Mononuclear cell (primary cell): ENCODE results near the gene PTPRN2. TPM values are rescaled to one million over a fixed set of nuclear protein-coding genes. Genes with fewer than 3 reads are reported as not detected.

Source experiments
- H3K27me3 ChIP-seq: 2 replicates; pipeline ENCODE4 v1.6.0; 2011; ENCODE audit warnings: low read length, control low read depth; ENCODE audit not compliant: insufficient read depth
- H3K4me1 ChIP-seq: 2 replicates; pipeline ENCODE4 v1.5.1; 2011; ENCODE audit warnings: mild to moderate bottlenecking, low read length, control low read depth; ENCODE audit not compliant: insufficient read depth
- H3K4me3 ChIP-seq: 2 replicates; pipeline ENCODE4 v1.5.1; 2011; ENCODE audit warnings: mild to moderate bottlenecking, low read length, moderate library complexity
- H3K9me3 ChIP-seq: 2 replicates; pipeline ENCODE4 v1.5.1; 2011; ENCODE audit warnings: low read depth, mild to moderate bottlenecking, control low read depth, low read length
- total RNA-seq: library from RNA; depleted of rRNA; stranded (reverse); fragments of >200 nt; gene quantifications from one replicate; pipeline ENCODE4 v1.2.3, GENCODE V29; 2012

Gene PTPRN2
- total RNA-seq, 1 donor: 0.31 TPM

- Histone ChIP-seq H3K9me3 (no peaks in the 10 kb centered on the region), H3K4me1 (no peaks in the 10 kb centered on the region), H3K4me3 (no peak overlapping the region), H3K27me3 (no peaks in the 10 kb centered on the region)
Measured at GRCh38 chr7:157774495-157774894, 813.1 kb downstream of the PTPRN2 start.

- Histone ChIP-seq H3K4me3 (no peak overlapping the region), H3K27me3 (no peaks in the 10 kb centered on the region), H3K4me1 (no peaks in the 10 kb centered on the region), H3K9me3 (no peaks in the 10 kb centered on the region)
Measured at GRCh38 chr7:157773361-157773760, 814.3 kb downstream of the PTPRN2 start.

GRCh38 chr7:157772486-157773130, 815.0 kb downstream of the PTPRN2 start:
- Histone ChIP-seq H3K9me3 (no peaks in the 10 kb centered on the region), H3K4me3 (no peak overlapping the region), H3K4me1 (no peaks in the 10 kb centered on the region), H3K27me3 (no peaks in the 10 kb centered on the region)

GRCh38 chr7:157771689-157772088, 815.9 kb downstream of the PTPRN2 start:
- Histone ChIP-seq H3K4me1 (no peaks in the 10 kb centered on the region), H3K9me3 (no peaks in the 10 kb centered on the region), H3K27me3 (no peaks in the 10 kb centered on the region), H3K4me3 (no peak overlapping the region)

GRCh38 chr7:157770716-157771320, 816.8 kb downstream of the PTPRN2 start:
- no peak overlapping the region for H3K4me3 ChIP-seq
- H3K27me3 ChIP-seq: no peaks in the 10 kb centered on the region
- H3K9me3 ChIP-seq: no peaks in the 10 kb centered on the region
- no peaks in the 10 kb centered on the region for H3K4me1 ChIP-seq

- Histone ChIP-seq H3K4me1 (no peaks in the 10 kb centered on the region), H3K27me3 (no peaks in the 10 kb centered on the region), H3K9me3 (no peaks in the 10 kb centered on the region), H3K4me3 (no peak overlapping the region)
Measured at GRCh38 chr7:157769526-157770215, 818.0 kb downstream of the PTPRN2 start.

- Histone ChIP-seq H3K4me1 (no peaks in the 10 kb centered on the region), H3K27me3 (no peaks in the 10 kb centered on the region), H3K9me3 (no peaks in the 10 kb centered on the region), H3K4me3 (no peak overlapping the region)
Measured at GRCh38 chr7:157769086-157769485, 818.5 kb downstream of the PTPRN2 start.

- no peaks in the 10 kb centered on the region for H3K9me3 ChIP-seq
- H3K4me3 ChIP-seq: no peak overlapping the region
- no peaks in the 10 kb centered on the region for H3K27me3 ChIP-seq
- H3K4me1 ChIP-seq: no peaks in the 10 kb centered on the region
Measured at GRCh38 chr7:157768198-157768597, 819.4 kb downstream of the PTPRN2 start.

- Histone ChIP-seq H3K27me3 (no peaks in the 10 kb centered on the region), H3K4me3 (no peak overlapping the region), H3K4me1 (no peaks in the 10 kb centered on the region), H3K9me3 (no peaks in the 10 kb centered on the region)
Measured at GRCh38 chr7:157767506-157768197, 820.0 kb downstream of the PTPRN2 start.

GRCh38 chr7:157766098-157766497, 821.5 kb downstream of the PTPRN2 start:
- Histone ChIP-seq H3K4me1 (no peaks in the 10 kb centered on the region), H3K9me3 (no peaks in the 10 kb centered on the region), H3K27me3 (no peaks in the 10 kb centered on the region)

GRCh38 chr7:157764946-157765537, 822.6 kb downstream of the PTPRN2 start:
- Histone ChIP-seq H3K27me3 (no peaks in the 10 kb centered on the region), H3K4me3 (no peak overlapping the region), H3K9me3 (no peaks in the 10 kb centered on the region), H3K4me1 (no peaks in the 10 kb centered on the region)

More at GRCh38 chr7:157766098-157766497, 821.5 kb downstream of the PTPRN2 start:
- no peak overlapping the region for H3K4me3 ChIP-seq

- Histone ChIP-seq H3K4me3 (no peak overlapping the region), H3K27me3 (no peaks in the 10 kb centered on the region), H3K4me1 (no peaks in the 10 kb centered on the region), H3K9me3 (no peaks in the 10 kb centered on the region)
Measured at GRCh38 chr7:157764193-157764592, 823.4 kb downstream of the PTPRN2 start.

- Histone ChIP-seq H3K27me3 (no peaks in the 10 kb centered on the region), H3K4me3 (no peak overlapping the region), H3K9me3 (no peaks in the 10 kb centered on the region), H3K4me1 (no peaks in the 10 kb centered on the region)
Measured at GRCh38 chr7:157763279-157764000, 824.2 kb downstream of the PTPRN2 start.

GRCh38 chr7:157762824-157763223, 824.8 kb downstream of the PTPRN2 start:
- H3K4me1 ChIP-seq: no peaks in the 10 kb centered on the region
- H3K9me3 ChIP-seq: no peaks in the 10 kb centered on the region
- H3K27me3 ChIP-seq: no peaks in the 10 kb centered on the region
- no peak overlapping the region for H3K4me3 ChIP-seq
